Daoy (cell line): ENCODE measurements around the gene TMEM167A. TPM values are rescaled to one million over a fixed set of nuclear protein-coding genes. Genes with fewer than 3 reads are reported as not detected.
A peak's percentile ranks its signal among the peaks of the same experiment; 100 is the strongest.

Source experiments
- DNase-seq: peaks from one replicate; pipeline ENCODE4 v3.0.0-alpha.2; 2015; ENCODE audit warnings: low read depth
- total RNA-seq: library from RNA; depleted of rRNA; stranded (reverse); fragments of >200 nt; shearing (Covaris generic); gene quantifications from 2 replicates; pipeline ENCODE4 v1.2.3, GENCODE V29; 2014; rRNA removed

The TMEM167A gene
- total RNA-seq, 1 experiment from 2014 or later = 112 TPM

GRCh38 chr5:83035373-83036100 lies 41.7 kb downstream of the TMEM167A start:
- no peak for DNase-seq

- DNase-seq = no peak
These were observed 42.5 kb downstream of the TMEM167A start for GRCh38 chr5:83034528-83035207.

GRCh38 chr5:83034036-83034435 lies 43.2 kb downstream of the TMEM167A start:
- DNase-seq = no peak

- no peak for DNase-seq
These were observed 45.8 kb downstream of the TMEM167A start for GRCh38 chr5:83031381-83031780.

GRCh38 chr5:83029912-83030311 lies 47.3 kb downstream of the TMEM167A start:
- DNase-seq = peak; percentile 12

GRCh38 chr5:83026930-83027687 lies 50.1 kb downstream of the TMEM167A start:
- no peak for DNase-seq

GRCh38 chr5:83026516-83026915 lies 50.7 kb downstream of the TMEM167A start:
- no peak for DNase-seq

GRCh38 chr5:83025690-83026478 lies 51.3 kb downstream of the TMEM167A start:
- no peak for DNase-seq

GRCh38 chr5:83022334-83022733 lies 54.9 kb downstream of the TMEM167A start:
- no peak for DNase-seq

GRCh38 chr5:83015676-83016075 lies 61.5 kb downstream of the TMEM167A start:
- DNase-seq = no peak

- DNase-seq = no peak
These were observed 65.2 kb downstream of the TMEM167A start for GRCh38 chr5:83011985-83012384.

- no peak for DNase-seq
These were observed 67.8 kb downstream of the TMEM167A start for GRCh38 chr5:83009408-83009807.

- no peak for DNase-seq
These were observed 69.4 kb downstream of the TMEM167A start for GRCh38 chr5:83007755-83008154.

GRCh38 chr5:83006683-83007283 lies 70.4 kb downstream of the TMEM167A start:
- no peak for DNase-seq

- no peak for DNase-seq
These were observed 73.4 kb downstream of the TMEM167A start for GRCh38 chr5:83003791-83004190.

Other genes with a start within 250 kb of the TMEM167A start
- gene XRCC4, start 153 bp upstream of the TMEM167A start, total RNA-seq = 27.1 and 42.9 TPM in 2 replicates